NCI-H82 (cell line): Measurements from ENCODE around the gene ATP7B.
"Not testable (repeated sequence)": the region's sequence is repeated elsewhere in the genome, so short reads cannot be mapped to it uniquely, and the experiment has no call there.

Source experiments
- DNase-seq: peaks from one replicate; lab custom pipeline; 2025; lab: John Stamatoyannopoulos, UW

The ATP7B gene

GRCh38 chr13:52006523-52007245 lies 4.6 kb downstream of the ATP7B start:
- no peak for DNase-seq

DNA sequence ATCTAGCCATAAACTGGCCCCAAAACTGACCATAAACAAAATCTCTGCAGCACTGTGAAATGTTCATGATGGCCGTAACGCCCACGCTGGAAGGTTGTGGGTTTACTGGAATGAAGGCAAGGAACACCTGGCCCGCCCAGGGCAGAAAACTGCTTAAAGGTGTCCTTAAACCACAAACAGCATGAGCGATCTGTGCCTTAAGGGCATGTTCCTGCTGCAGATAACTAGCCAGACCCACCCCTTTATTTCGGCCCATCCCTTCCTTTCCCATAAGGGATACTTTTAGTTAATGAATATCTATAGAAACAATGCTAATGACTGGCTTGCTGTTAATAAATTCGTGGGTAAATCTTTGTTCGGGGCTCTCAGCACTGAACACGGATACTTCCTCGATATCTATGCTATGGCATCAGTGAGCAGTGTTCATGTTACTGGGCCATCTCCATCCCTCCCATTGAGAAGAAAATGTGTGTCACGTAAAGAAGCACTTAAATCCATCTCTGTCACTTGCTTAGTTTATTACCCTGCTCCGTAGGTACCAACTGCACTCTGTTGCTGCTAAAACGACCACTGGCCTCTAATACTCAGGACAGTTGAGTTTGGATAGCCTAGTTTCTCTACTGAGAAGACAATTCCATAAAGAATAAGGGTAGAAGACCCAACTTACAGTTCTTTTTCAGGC lies 5.3 kb downstream of the ATP7B start:
- no peak for DNase-seq

DNA sequence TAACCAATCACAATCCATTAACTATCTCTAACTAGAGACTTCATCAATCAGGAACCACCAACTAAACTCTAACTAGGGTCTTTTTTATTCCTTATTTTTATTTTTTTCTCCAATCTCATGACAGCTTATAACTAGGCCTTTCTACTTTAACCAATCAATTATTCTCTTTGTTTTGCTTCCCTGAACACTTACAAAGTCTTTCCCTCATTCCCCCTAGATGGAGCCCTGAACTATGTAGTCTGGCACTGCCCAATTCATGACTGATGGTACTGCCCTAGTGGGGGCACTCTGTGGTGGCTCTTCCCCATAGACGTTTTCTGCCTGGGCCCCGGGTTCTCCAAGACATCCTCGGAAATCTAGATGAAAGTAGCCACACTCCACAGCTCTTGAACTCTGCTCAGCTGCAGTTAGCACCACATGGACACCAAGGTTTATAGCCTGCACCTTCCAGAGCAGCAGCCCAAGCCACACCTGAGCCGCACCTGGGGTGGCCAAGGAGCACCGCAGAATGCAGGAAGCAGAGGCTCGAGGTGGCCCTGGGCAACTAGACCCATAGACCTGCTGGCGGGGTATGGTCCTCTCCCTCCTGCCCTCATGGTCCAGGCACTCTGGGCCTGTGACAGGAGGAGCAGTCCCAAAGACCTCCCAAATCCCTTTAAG lies 6.6 kb downstream of the ATP7B start:
- no peak for DNase-seq

- peak; percentile 76 for DNase-seq
Observed at GRCh38 chr13:52003541-52003940, 7.7 kb downstream of the ATP7B start.

- DNase-seq, result peak; percentile 19
Observed at GRCh38 chr13:52002361-52002760, 8.9 kb downstream of the ATP7B start.

DNA sequence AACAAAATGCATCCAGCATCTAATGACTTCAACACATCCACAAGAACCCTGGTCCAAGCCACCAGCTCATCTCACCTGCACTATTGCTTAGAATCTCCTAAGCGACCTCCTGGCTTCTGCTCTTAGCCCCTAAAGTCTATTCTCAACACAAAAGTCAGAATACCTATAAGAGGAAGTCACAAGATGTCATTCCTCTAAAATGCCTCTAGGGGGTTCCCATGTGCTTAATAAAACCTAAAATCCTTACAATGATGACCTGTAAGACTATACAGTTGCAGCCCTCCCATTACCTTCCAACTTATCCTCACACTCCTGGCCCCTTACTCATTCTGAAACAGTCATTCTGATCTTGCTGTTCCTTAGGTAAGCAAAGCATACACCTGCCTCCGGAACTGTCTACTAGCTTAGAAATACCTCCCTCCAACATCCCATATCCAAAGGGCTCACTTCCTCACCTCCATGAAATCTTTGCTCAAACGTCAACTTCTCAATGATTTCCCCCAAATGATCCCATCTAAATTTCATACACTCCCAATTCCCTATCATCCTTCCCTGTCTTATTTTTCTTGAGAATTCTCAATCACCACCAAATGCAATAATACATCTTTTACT lies 10.0 kb downstream of the ATP7B start:
- peak; percentile 84 for DNase-seq

DNA sequence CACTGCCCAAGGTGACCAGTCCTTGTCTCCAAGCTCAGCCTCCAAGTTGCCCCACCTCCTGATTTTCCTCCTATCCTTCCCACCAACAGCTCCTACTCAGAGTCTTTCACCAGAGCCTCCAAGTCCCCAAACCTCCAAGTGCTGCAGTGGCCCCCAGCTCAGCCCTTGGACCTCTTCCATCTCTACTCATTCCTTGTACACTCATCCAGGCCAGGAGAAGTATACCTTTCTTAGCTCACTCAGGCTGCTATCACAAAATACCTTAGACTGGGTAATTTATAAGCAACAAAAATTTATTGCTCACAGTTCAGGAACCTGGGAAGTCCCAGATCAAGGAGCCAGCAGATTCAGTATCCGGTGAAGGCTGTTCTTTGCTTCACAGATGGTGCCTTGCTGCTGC lies 11.3 kb downstream of the ATP7B start:
- no peak for DNase-seq

DNA sequence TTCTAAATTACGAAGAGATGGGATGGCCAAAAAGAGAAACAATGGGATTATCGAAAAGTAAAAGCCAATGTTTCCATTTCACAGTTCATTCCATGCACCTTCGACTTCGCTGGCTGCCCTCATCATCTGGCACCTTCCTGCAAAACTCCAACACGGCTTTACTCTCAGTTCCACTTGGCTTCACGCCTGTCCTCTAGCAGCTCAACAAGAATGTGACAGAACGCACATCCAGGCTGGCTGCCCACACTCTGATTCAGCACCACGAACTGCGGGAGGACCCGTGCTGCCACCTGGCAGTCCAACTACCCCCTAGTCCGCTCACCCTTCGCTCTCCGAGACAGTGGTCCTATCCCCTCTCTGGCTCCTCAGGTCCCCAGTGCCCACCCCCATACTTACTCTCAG lies 11.7 kb downstream of the ATP7B start:
- DNase-seq, result no peak

- peak; percentile 63 for DNase-seq
Observed at GRCh38 chr13:51998723-51999509, 12.3 kb downstream of the ATP7B start.

DNA sequence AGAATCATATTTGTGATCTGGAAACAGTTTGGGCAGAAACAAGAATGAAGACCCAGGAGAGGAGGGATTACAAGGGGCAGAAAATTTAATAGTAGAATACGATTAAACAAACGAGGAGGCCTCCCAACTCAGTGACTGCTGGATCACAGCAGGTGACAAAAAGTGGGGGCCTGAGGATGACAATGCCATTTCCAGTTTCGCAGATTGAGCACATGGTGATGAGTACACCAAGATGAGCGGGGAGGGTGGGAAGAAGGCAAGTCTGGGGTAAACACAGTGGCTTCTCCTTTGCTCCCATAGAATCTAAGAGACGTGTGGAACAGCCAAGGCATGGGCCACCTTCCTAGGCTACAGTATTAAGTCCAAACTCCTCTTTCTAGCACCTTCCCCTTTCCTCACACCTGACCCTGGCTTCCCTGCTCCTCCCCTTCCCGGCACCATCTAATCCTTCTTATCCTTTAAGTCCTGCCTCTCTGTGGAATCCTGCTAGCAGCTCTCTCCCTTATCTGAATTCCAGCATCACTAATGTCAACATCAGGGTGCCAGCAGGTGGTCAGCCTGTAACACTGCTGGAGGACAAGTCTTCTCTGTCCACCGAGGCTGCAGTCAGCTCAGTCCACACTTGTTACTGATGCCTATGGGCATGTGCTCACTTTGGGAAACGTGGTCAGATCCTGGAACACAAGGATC lies 13.5 kb downstream of the ATP7B start:
- DNase-seq, result peak; percentile 94

GRCh38 chr13:51997186-51997585 lies 14.1 kb downstream of the ATP7B start:
- no peak for DNase-seq

GRCh38 chr13:51996641-51997040 lies 14.6 kb downstream of the ATP7B start:
- no peak for DNase-seq

GRCh38 chr13:51995677-51996551 lies 15.3 kb downstream of the ATP7B start:
- peak; percentile 91 for DNase-seq

DNA sequence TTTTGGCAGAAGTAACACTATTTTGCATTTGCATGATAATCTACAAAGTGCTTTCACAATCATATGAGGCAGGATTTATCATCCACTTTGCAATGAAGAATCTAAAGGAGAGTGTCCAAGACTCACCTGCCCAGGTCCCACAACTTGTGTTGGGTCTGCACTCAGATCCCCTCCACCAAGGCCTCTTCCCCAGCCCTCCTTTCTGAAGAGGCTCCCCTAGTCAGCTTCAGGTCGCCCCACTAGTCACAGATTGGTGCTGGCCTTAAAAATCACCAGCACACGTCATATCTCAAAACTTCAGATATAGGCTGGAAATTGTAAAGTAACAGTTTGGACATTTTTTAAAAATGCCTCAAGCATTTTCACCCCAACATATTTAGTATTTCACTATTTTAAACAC lies 17.5 kb downstream of the ATP7B start:
- no peak for DNase-seq

DNA sequence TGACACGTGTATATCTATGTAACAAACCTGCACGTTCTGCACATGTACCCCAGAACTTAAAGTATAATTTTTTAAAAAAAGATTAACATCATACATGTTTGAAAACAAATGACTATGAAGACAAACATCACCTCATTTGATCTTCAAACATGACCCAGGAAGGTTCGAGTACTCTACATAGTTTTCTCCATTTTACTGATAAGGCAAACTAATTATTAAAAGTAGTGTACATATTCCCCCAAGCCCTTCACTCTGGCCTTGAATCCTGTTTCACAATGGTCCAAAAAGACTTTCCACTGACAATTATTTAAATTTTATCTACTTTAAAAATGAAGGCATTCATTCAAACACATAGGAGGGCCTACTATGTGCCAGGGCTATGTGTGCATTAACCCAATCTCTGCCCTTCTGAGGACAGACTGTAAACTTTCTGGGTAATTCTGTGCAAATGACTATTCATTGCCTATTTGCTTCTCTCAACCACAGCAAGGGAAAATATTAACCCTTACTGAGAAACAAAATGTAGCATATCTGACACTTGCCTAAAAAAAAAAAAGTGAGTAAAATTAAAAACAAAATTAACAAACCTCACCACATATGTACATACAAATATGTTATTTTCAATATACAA lies 22.1 kb downstream of the ATP7B start:
- DNase-seq, result no peak

DNA sequence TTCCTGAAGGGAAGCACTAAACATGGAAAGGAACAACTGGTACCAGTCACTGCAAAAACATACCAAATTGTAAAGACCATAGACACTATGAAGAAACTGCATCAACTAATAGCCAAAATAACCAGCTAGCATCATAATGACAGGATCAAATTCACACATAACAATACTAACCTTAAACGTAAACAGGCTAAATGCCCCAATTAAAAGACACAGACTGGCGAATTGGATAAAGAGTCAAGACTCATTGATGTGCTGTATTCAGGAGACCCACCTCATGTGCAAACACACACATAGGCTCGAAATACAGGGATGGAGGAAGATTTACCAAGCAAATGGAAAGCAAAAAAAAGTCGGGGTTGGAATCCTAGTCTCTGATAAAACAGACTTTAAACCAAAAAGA lies 26.3 kb downstream of the ATP7B start:
- not testable (repeated sequence) for DNase-seq

DNA sequence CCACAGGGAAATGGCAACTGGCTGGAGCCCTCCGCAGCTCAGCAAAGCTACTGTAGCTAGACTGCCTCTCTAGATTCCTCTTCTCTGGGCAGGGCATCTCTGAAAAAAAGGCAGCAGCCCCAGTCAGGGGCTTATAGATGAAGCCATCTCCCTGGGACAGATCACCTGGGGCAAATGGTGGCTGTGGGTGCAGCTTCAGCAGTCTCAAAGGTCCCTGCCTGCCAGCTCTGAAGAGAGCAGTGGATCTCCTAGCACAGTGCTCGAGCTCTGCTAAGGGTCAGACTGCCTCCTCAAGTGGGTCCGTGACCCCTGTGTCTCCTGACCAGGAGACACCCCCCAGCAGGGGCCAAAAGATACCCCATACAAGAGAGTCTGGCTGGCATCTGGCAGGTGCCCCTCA lies 28.0 kb downstream of the ATP7B start:
- not testable (repeated sequence) for DNase-seq

- no peak for DNase-seq
Observed at GRCh38 chr13:51981355-51981754, 29.9 kb downstream of the ATP7B start.

- no peak for DNase-seq
Observed at GRCh38 chr13:51980908-51981307, 30.3 kb downstream of the ATP7B start.
